GM23248 (cell line): ENCODE measurements around the gene GET3.

ENCODE experiments used
- EZH2 ChIP-seq: fragments of 200-600 bp; sonication (generic); IDR thresholded peaks from 2 replicates; pipeline ENCODE4 v1.6.1; 2018; ENCODE audit warnings: antibody characterized with exemption, mild to moderate bottlenecking; ENCODE audit not compliant: insufficient read depth, poor library complexity, severe bottlenecking
- EZH2phosphoT487 ChIP-seq: fragments of 200-600 bp; sonication (generic); IDR thresholded peaks from 2 replicates; pipeline ENCODE4 v1.6.1; 2018; ENCODE audit warnings: antibody characterized with exemption, moderate library complexity, mild to moderate bottlenecking, low read depth; ENCODE audit not compliant: insufficient read depth

GRCh38 chr19:12723381-12723640 lies 14.0 kb upstream of the GET3 start:
- no peak for TF ChIP-seq EZH2
- no peak for TF ChIP-seq EZH2phosphoT487
